Measurements from ENCODE around the gene FTSJ1.
"Not testable (repeated sequence)": the region's sequence is repeated elsewhere in the genome, so short reads cannot be mapped to it uniquely, and the experiment has no call there.

GRCh38 chrX:48430166-48430565 is 45.8 kb upstream of the FTSJ1 start:
- TF ChIP-seq, protein P1, sequence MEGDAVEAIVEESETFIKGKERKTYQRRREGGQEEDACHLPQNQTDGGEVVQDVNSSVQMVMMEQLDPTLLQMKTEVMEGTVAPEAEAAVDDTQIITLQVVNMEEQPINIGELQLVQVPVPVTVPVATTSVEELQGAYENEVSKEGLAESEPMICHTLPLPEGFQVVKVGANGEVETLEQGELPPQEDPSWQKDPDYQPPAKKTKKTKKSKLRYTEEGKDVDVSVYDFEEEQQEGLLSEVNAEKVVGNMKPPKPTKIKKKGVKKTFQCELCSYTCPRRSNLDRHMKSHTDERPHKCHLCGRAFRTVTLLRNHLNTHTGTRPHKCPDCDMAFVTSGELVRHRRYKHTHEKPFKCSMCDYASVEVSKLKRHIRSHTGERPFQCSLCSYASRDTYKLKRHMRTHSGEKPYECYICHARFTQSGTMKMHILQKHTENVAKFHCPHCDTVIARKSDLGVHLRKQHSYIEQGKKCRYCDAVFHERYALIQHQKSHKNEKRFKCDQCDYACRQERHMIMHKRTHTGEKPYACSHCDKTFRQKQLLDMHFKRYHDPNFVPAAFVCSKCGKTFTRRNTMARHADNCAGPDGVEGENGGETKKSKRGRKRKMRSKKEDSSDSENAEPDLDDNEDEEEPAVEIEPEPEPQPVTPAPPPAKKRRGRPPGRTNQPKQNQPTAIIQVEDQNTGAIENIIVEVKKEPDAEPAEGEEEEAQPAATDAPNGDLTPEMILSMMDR (IDR thresholded peaks at IDR 0.05) = not testable (repeated sequence)
- not testable (repeated sequence) for TF ChIP-seq POLR2AphosphoS5 (IDR thresholded peaks at IDR 0.05)

Data from sigmoid colon (tissue), 4 donors.